ENCODE measurements around the gene NEGR1. TPM values are rescaled to one million over a fixed set of nuclear protein-coding genes. Genes with fewer than 3 reads are reported as not detected.

The NEGR1 gene
- total and polyA plus RNA-seq, 9 of the 15 experiments (the other 6 are each of a cell fraction or from before 2014, with no cell fraction given), result not detected

GRCh38 chr1:71869326-71869725, 413.0 kb downstream of the NEGR1 start:
- H4K20me1 ChIP-seq (replicated peaks; ENCODE audit: control insufficient read depth, insufficient read depth, low read length), result no peaks in the 10 kb centered on the region
- no peaks in the 10 kb centered on the region for H3K9me1 ChIP-seq (ENCODE audit: control insufficient read depth, insufficient read depth, low read length)
- H3K27me3 ChIP-seq (ENCODE audit: control insufficient read depth in 2 of 2, insufficient read depth in 2 of 2, low read length in 2 of 2), result no peaks in the 10 kb centered on the region
- ChIA-PET POLR2A (no interaction called here), CTCF (ENCODE audit: low intra/inter-chr PET ratio) (no interaction called here)
- TF ChIP-seq ZNF217 (CRISPR knock-in tag; IDR thresholded peaks at IDR 0.05), result no peak
- TF ChIP-seq, protein P1, sequence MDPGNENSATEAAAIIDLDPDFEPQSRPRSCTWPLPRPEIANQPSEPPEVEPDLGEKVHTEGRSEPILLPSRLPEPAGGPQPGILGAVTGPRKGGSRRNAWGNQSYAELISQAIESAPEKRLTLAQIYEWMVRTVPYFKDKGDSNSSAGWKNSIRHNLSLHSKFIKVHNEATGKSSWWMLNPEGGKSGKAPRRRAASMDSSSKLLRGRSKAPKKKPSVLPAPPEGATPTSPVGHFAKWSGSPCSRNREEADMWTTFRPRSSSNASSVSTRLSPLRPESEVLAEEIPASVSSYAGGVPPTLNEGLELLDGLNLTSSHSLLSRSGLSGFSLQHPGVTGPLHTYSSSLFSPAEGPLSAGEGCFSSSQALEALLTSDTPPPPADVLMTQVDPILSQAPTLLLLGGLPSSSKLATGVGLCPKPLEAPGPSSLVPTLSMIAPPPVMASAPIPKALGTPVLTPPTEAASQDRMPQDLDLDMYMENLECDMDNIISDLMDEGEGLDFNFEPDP (CRISPR knock-in tag; IDR thresholded peaks at IDR 0.05), result no peak
- TF ChIP-seq GATAD2A (IDR thresholded peaks at IDR 0.05), result no peak
- TF ChIP-seq ZNF384 (IDR thresholded peaks at IDR 0.05; ENCODE audit: low read depth, low read length), result no peak
- no peak for TF ChIP-seq ILK (tag; IDR thresholded peaks at IDR 0.05; ENCODE audit: borderline replicate concordance, low read depth)
- no peak for TF ChIP-seq PHF20 (IDR thresholded peaks at IDR 0.05; ENCODE audit: partially characterized antibody)
- no peak for TF ChIP-seq E2F4 (CRISPR knock-in tag; IDR thresholded peaks at IDR 0.05; ENCODE audit: low read depth)
- no peak for TF ChIP-seq RFX1 (IDR thresholded peaks at IDR 0.05)
- no peak for TF ChIP-seq THRB (CRISPR knock-in tag; conservative IDR thresholded peaks at IDR 0.05)
- no peak for TF ChIP-seq BRCA1 (IDR thresholded peaks at IDR 0.05)
- no peak for TF ChIP-seq BRCA1 (CRISPR knock-in tag; IDR thresholded peaks at IDR 0.05)
- TF ChIP-seq HLTF (IDR thresholded peaks at IDR 0.05), result no peak
- no peak for TF ChIP-seq POLR3G (IDR thresholded peaks at IDR 0.05; ENCODE audit: extremely low read depth, insufficient read length, insufficient replicate concordance)
- no peak for TF ChIP-seq MAFG (tag; conservative IDR thresholded peaks at IDR 0.05)
- no peak for TF ChIP-seq PTTG1 (tag; IDR thresholded peaks at IDR 0.05; ENCODE audit: low read depth)
- TF ChIP-seq, protein P2, sequence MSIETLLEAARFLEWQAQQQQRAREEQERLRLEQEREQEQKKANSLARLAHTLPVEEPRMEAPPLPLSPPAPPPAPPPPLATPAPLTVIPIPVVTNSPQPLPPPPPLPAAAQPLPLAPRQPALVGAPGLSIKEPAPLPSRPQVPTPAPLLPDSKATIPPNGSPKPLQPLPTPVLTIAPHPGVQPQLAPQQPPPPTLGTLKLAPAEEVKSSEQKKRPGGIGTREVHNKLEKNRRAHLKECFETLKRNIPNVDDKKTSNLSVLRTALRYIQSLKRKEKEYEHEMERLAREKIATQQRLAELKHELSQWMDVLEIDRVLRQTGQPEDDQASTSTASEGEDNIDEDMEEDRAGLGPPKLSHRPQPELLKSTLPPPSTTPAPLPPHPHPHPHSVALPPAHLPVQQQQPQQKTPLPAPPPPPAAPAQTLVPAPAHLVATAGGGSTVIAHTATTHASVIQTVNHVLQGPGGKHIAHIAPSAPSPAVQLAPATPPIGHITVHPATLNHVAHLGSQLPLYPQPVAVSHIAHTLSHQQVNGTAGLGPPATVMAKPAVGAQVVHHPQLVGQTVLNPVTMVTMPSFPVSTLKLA (conservative IDR thresholded peaks at IDR 0.05), result no peak
- TF ChIP-seq RHOXF2B (CRISPR knock-in tag; conservative IDR thresholded peaks at IDR 0.05), result no peak
- no peak for TF ChIP-seq ETV6 (IDR thresholded peaks at IDR 0.05; ENCODE audit: borderline replicate concordance in 1 of 2, low read depth in 2 of 2, low read length in 1 of 2)
- TF ChIP-seq ETV6 (CRISPR knock-in tag; IDR thresholded peaks at IDR 0.05; ENCODE audit: borderline replicate concordance), result no peak
- H3K27ac ChIP-seq (ENCODE audit: extremely low read depth, low read depth, low read length), result no peak overlapping the region
- no peaks in the 10 kb centered on the region for H3K4me1 ChIP-seq (replicated peaks in 1 of 2; ENCODE audit: control insufficient read depth in 2 of 2, insufficient read depth in 2 of 2, low read length in 2 of 2)
- FAIRE-seq (no peak), DNase-seq (ENCODE audit: extremely low read depth in 1 of 4, low spot score in 3 of 4) (no peak), ATAC-seq (no peak)
- H3K36me3 ChIP-seq (ENCODE audit: control insufficient read depth, insufficient read depth, low read length), result no peaks in the 10 kb centered on the region
- no peak overlapping the region for H3K4me3 ChIP-seq
- no peak overlapping the region for H3K9ac ChIP-seq (ENCODE audit: insufficient read depth in 1 of 2, low read depth in 2 of 2, low read length in 2 of 2)
- H2AFZ ChIP-seq (ENCODE audit: low read depth, low read length), result no peak overlapping the region
- in situ Hi-C loops (cut with MboI) (no loop called here), intact Hi-C loops (cut with micrococcal nuclease) (no loop called here)
- no peak overlapping the region for H3K4me2 ChIP-seq (ENCODE audit: insufficient read depth, low read length)
- no peaks in the 10 kb centered on the region for H3K79me2 ChIP-seq (ENCODE audit: control insufficient read depth, insufficient read depth, low read length)
- BruUV-seq (replicated peaks), result no TSS peak
- H3K9me3 ChIP-seq (replicated peaks; ENCODE audit: control insufficient read depth, insufficient read depth, low read depth, low read length), result 0 out of 2 replicates have a peak, but pooled peaks cover 2% of the 10 kb centered on the region
